Measurements from ENCODE around the gene AFDN. TPM values are rescaled to one million over a fixed set of nuclear protein-coding genes. Genes with fewer than 3 reads are reported as not detected.

Gene AFDN
- total RNA-seq, 4 donors from 2014 or later = 148 to 371 (median 204) TPM

DNA sequence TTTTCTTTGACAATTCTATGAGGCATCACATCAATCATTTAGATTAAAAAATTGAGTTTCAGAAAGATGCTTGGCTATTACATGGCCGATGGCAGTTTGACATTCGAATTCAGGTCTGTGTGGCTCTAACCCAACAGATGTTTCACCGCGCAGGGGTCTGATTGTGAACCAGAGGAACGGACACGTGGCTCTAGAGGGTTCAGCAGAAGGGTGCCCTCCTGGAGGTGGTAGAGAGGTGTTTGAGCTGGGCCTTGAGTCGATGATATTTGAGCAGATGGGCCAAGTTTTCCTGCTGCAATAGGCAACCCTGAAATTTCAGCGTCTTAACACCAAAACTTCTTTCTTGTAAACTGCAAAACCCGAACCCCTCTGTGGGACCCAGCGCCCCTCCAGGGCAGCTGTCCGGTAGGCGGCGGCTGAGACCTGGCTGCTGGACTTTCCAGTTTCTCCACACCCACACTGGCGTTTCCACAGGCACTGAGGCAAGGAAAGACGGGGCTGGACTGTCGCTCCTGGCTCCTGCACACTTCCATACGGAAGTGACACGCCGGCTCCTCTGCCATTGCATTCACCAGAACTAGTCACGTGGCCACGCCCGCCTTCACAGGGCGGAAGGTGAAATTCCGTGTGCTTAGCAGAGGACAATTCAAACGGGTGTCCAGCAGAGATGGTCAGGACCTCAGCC lies 11.3 kb upstream of the AFDN start:
- in situ Hi-C loops (cut with MboI; ENCODE audit: low pct_ligation_motif_present in 1 of 4, low pct_unique_long_range_greater_than_20kb in 1 of 4, low sequenced_read_pairs in 3 of 4) (no loop called here), intact Hi-C loops (cut with DNase I; ENCODE audit: low total_unique reads) (no loop called here)
- H3K36me3 ChIP-seq = no peaks in the 10 kb centered on the region
- H3K27me3 ChIP-seq = no peaks in the 10 kb centered on the region
- no peak overlapping the region for H3K27ac ChIP-seq
- H3K9me3 ChIP-seq = no peaks in the 10 kb centered on the region
- no peak overlapping the region for H3K4me3 ChIP-seq
- WGBS, 2 donors (ENCODE audit: low coverage in 1 of 2) = 73 to 87% methylated on average over 3 to 25 of the region's 25 CpGs
- TF ChIP-seq POLR2A (IDR thresholded peaks at IDR 0.05) (no peak), POLR2AphosphoS5 (IDR thresholded peaks at IDR 0.05) (no peak)
- TF ChIP-seq, protein P1, sequence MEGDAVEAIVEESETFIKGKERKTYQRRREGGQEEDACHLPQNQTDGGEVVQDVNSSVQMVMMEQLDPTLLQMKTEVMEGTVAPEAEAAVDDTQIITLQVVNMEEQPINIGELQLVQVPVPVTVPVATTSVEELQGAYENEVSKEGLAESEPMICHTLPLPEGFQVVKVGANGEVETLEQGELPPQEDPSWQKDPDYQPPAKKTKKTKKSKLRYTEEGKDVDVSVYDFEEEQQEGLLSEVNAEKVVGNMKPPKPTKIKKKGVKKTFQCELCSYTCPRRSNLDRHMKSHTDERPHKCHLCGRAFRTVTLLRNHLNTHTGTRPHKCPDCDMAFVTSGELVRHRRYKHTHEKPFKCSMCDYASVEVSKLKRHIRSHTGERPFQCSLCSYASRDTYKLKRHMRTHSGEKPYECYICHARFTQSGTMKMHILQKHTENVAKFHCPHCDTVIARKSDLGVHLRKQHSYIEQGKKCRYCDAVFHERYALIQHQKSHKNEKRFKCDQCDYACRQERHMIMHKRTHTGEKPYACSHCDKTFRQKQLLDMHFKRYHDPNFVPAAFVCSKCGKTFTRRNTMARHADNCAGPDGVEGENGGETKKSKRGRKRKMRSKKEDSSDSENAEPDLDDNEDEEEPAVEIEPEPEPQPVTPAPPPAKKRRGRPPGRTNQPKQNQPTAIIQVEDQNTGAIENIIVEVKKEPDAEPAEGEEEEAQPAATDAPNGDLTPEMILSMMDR (IDR thresholded peaks at IDR 0.05) = no peak
- DNase-seq = no peak
- no peaks in the 10 kb centered on the region for H3K4me1 ChIP-seq

DNA sequence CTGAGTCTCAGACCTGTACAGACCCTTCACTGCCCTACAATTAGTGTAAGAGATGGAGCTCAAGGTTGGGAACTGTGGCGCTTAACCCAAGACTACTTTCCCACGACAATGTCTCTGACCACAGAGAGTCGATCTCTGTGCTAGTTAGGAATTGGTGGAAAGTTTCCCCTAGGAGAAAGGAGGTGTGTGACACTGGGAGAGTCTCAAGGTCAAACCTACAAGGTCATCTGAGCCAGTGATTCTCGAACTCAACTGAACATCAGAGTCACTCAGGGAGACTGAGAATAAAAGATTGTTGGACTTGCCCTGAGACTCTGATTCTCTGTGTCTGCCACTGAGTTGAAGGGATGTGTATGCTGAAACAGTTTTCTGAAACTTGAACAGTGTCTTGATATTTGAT lies 9.7 kb upstream of the AFDN start:
- DNase-seq = no peak
- no peak overlapping the region for H3K27ac ChIP-seq
- 95% methylated on average over 4 of the region's 4 CpGs; no CpG with 5 or more reads in 1 of the 2 donors for WGBS, 2 donors (ENCODE audit: low coverage in 1 of 2)
- intact Hi-C loops (cut with DNase I; ENCODE audit: low total_unique reads) = no loop called here
- H3K36me3 ChIP-seq = no peaks in the 10 kb centered on the region
- H3K27me3 ChIP-seq = no peaks in the 10 kb centered on the region
- no peaks in the 10 kb centered on the region for H3K9me3 ChIP-seq
- no peak overlapping the region for H3K4me3 ChIP-seq
- H3K4me1 ChIP-seq = no peaks in the 10 kb centered on the region
- in situ Hi-C loops (cut with MboI; ENCODE audit: low pct_ligation_motif_present in 1 of 4, low pct_unique_long_range_greater_than_20kb in 1 of 4, low sequenced_read_pairs in 3 of 4) = no loop called here
- TF ChIP-seq POLR2AphosphoS5 (IDR thresholded peaks at IDR 0.05) (no peak), EP300 (IDR thresholded peaks at IDR 0.05; ENCODE audit: low read depth) (no peak), POLR2A (IDR thresholded peaks at IDR 0.05) (no peak)
- TF ChIP-seq, protein P1 (IDR thresholded peaks at IDR 0.05) = no peak

DNA sequence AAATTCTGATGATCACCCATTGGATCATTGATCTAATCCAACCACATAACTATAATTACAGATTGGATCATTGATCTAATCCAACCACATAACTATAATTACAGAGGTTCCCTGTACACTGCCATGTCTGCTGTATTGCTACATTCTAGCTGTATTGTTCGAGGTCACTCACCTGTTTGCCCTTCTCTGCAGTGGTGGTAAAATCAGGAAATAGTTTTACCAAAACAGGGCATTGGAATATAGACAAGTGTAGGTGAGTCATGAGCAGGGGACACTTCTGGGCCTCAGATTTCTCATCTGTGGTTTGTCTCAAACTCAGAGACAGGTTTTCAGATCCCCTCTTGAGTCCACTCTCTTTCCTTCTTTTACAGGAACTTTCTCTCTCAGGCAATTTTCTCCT lies 9.0 kb upstream of the AFDN start:
- H3K36me3 ChIP-seq = no peaks in the 10 kb centered on the region
- 44 to 56% methylated on average over 1 of the region's 1 CpG for WGBS, 2 donors (ENCODE audit: low coverage in 1 of 2)
- intact Hi-C loops (cut with DNase I; ENCODE audit: low total_unique reads) = no loop called here
- in situ Hi-C loops (cut with MboI; ENCODE audit: low pct_ligation_motif_present in 1 of 4, low pct_unique_long_range_greater_than_20kb in 1 of 4, low sequenced_read_pairs in 3 of 4) = no loop called here
- H3K27ac ChIP-seq = no peak overlapping the region
- no peaks in the 10 kb centered on the region for H3K4me1 ChIP-seq
- no peaks in the 10 kb centered on the region for H3K27me3 ChIP-seq
- DNase-seq = no peak
- TF ChIP-seq EP300 (IDR thresholded peaks at IDR 0.05; ENCODE audit: low read depth) (no peak), POLR2A (IDR thresholded peaks at IDR 0.05) (no peak), POLR2AphosphoS5 (IDR thresholded peaks at IDR 0.05) (no peak)
- TF ChIP-seq, protein P1 (IDR thresholded peaks at IDR 0.05) = no peak
- H3K4me3 ChIP-seq = no peak overlapping the region
- no peaks in the 10 kb centered on the region for H3K9me3 ChIP-seq

DNA sequence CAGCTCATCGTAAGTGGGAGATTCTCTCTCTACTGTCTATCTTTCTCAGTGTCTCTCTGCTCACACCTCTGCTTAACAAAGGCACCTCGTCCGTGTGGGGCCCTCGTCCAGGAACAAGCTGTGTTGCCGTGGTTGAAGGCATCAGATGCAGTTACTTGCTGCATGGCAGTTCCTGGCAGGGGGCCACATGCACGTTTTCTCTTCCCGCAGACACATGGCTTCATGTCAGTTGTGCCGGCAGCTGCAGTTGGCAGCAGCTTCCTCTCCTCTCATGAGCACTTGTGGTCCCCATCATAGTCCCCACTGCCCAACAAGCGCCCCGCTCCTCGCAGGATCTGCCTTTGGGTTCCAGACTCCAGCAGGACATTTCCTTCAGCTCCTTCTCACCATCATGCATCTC lies 7.1 kb upstream of the AFDN start:
- H3K4me1 ChIP-seq = no peaks in the 10 kb centered on the region
- H3K4me3 ChIP-seq = no peak overlapping the region
- no peak for DNase-seq
- no peaks in the 10 kb centered on the region for H3K36me3 ChIP-seq
- in situ Hi-C loops (cut with MboI; ENCODE audit: low pct_ligation_motif_present in 1 of 4, low pct_unique_long_range_greater_than_20kb in 1 of 4, low sequenced_read_pairs in 3 of 4) (no loop called here), intact Hi-C loops (cut with DNase I; ENCODE audit: low total_unique reads) (no loop called here)
- no peaks in the 10 kb centered on the region for H3K27me3 ChIP-seq
- WGBS, 2 donors (ENCODE audit: low coverage in 1 of 2) = 58 to 76% methylated on average over 7 to 11 of the region's 11 CpGs
- no peaks in the 10 kb centered on the region for H3K9me3 ChIP-seq
- TF ChIP-seq, protein P1 (IDR thresholded peaks at IDR 0.05) = no peak
- TF ChIP-seq EP300 (IDR thresholded peaks at IDR 0.05; ENCODE audit: low read depth) (no peak), POLR2A (IDR thresholded peaks at IDR 0.05) (no peak), POLR2AphosphoS5 (IDR thresholded peaks at IDR 0.05) (no peak)
- H3K27ac ChIP-seq = no peak overlapping the region
